Measurements from ENCODE around the gene ORAI3.

- TF ChIP-seq POLR2A (IDR thresholded peaks at IDR 0.05; ENCODE audit: low read length), result no peak
- TF ChIP-seq GATA1 (IDR thresholded peaks at IDR 0.05; ENCODE audit: low read depth, low read length), result no peak
These were observed 34.5 kb downstream of the ORAI3 start for GRCh38 chr16:30983289-30983889.
